PFSK-1 (cell line): Measurements from ENCODE around the gene GMIP.

ENCODE experiments used
- FOXP2 ChIP-seq: optimal IDR thresholded peaks from 2 replicates; pipeline ENCODE3; 2011; ENCODE audit warnings: borderline replicate concordance, control low read depth, inconsistent platforms; ENCODE audit not compliant: insufficient read depth; ENCODE audit errors: extremely low read length, extremely low read depth
- POLR2AphosphoS5 ChIP-seq: IDR thresholded peaks from 2 replicates; pipeline ENCODE4 v1.6.1; 2012; ENCODE audit warnings: low read depth, mild to moderate bottlenecking, control low read depth, low read length, moderate library complexity
- SIN3A ChIP-seq: IDR thresholded peaks from 2 replicates; pipeline ENCODE4 v1.6.1; 2012; ENCODE audit warnings: mild to moderate bottlenecking, low read length, moderate library complexity, borderline replicate concordance; ENCODE audit not compliant: insufficient read depth
- TAF1 ChIP-seq: IDR thresholded peaks from 2 replicates; pipeline ENCODE4 v1.6.1; 2012; ENCODE audit warnings: low read length, control low read depth, borderline replicate concordance; ENCODE audit not compliant: insufficient read depth
- TF ChIP-seq, protein P1 (sequence below), 2 experiments: IDR thresholded peaks; 2 replicates each; pipeline versions ENCODE4 v1.6.1 to v1.8.0; 2011 to 2012; ENCODE audit warnings: low read depth in 2 of 2, low read length in 2 of 2, control low read depth in 1 of 2, inconsistent platforms in 1 of 2, mild to moderate bottlenecking in 1 of 2, moderate library complexity in 1 of 2; ENCODE audit not compliant: insufficient read depth in 1 of 2

GMIP gene

GRCh38 chr19:19661675-19662251 lies 18.3 kb upstream of the GMIP start:
- TF ChIP-seq FOXP2 (no peak), SIN3A (no peak), TAF1 (no peak), POLR2AphosphoS5 (no peak)
- TF ChIP-seq, protein P1, sequence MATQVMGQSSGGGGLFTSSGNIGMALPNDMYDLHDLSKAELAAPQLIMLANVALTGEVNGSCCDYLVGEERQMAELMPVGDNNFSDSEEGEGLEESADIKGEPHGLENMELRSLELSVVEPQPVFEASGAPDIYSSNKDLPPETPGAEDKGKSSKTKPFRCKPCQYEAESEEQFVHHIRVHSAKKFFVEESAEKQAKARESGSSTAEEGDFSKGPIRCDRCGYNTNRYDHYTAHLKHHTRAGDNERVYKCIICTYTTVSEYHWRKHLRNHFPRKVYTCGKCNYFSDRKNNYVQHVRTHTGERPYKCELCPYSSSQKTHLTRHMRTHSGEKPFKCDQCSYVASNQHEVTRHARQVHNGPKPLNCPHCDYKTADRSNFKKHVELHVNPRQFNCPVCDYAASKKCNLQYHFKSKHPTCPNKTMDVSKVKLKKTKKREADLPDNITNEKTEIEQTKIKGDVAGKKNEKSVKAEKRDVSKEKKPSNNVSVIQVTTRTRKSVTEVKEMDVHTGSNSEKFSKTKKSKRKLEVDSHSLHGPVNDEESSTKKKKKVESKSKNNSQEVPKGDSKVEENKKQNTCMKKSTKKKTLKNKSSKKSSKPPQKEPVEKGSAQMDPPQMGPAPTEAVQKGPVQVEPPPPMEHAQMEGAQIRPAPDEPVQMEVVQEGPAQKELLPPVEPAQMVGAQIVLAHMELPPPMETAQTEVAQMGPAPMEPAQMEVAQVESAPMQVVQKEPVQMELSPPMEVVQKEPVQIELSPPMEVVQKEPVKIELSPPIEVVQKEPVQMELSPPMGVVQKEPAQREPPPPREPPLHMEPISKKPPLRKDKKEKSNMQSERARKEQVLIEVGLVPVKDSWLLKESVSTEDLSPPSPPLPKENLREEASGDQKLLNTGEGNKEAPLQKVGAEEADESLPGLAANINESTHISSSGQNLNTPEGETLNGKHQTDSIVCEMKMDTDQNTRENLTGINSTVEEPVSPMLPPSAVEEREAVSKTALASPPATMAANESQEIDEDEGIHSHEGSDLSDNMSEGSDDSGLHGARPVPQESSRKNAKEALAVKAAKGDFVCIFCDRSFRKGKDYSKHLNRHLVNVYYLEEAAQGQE (IDR thresholded peaks at IDR 0.05; ENCODE audit: insufficient read depth in 1 of 2, low read depth in 2 of 2, low read length in 2 of 2), result no peak

- TF ChIP-seq, protein P1 (IDR thresholded peaks at IDR 0.05; ENCODE audit: insufficient read depth in 1 of 2, low read depth in 2 of 2, low read length in 2 of 2), result no peak
- TF ChIP-seq POLR2AphosphoS5 (no peak), TAF1 (no peak), FOXP2 (no peak), SIN3A (no peak)
Measured at GRCh38 chr19:19661141-19661674, 17.8 kb upstream of the GMIP start.

DNA sequence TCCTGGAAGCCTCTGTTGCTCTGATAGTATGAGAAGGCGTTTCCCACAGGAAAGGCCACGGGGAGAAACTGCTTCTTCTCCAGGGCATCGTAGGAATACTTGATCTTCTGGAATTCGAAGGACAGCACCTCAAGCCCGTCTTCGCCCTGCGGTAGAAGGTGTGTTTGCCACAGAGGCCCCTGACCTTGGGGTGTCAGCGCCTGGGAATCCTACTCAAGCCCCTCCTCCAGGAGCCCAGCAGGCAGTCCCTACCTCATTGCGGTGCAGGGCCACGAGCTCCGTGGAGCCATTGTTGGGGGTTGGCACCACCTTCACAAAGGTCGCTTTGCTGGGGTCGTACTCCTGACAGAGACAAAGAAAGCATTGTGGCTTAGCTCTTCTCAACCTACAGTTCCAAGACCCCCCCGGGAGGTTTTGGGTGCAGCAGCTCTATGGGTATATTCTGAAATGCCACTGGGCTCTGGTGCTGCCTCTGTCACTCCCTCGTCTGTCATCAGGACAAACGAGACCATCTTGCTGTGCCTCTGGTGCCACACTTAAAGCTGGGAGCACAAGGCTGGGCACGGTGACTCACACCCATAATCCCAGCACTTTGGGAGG lies 16.3 kb upstream of the GMIP start:
- TF ChIP-seq TAF1, result no peak
- TF ChIP-seq FOXP2, result no peak
- TF ChIP-seq, protein P1 (IDR thresholded peaks at IDR 0.05; ENCODE audit: insufficient read depth in 1 of 2, low read depth in 2 of 2, low read length in 2 of 2), result no peak
- TF ChIP-seq POLR2AphosphoS5, result no peak
- TF ChIP-seq SIN3A, result no peak

DNA sequence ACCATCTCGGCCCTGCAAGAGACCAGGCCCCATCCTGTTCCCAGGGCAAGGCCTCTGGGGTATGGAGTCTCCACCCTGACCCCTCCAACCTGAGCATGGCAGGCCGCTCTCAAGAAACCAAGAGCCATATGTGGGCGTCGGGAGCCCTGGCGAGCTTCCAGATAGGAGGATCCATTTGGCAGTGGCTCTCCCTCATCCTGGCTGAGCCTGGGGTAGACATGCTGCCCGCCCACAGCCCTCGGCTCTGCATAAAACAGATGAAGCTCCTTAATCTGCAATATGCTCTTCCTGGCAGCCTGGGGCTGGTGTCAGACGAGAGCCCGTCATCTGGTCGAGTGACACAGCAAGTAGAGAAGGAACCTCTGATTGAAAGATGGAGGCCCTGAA lies 13.9 kb upstream of the GMIP start:
- TF ChIP-seq POLR2AphosphoS5, result no peak
- no peak for TF ChIP-seq FOXP2
- no peak for TF ChIP-seq SIN3A
- TF ChIP-seq TAF1, result no peak
- TF ChIP-seq, protein P1 (IDR thresholded peaks at IDR 0.05; ENCODE audit: insufficient read depth in 1 of 2, low read depth in 2 of 2, low read length in 2 of 2), result no peak
